BLaER1 (cell line): ENCODE results near the gene C3orf20.

Experiments
- H3K27ac ChIP-seq: shearing (Covaris generic); formaldehyde crosslinking; 2 replicates; pipeline ENCODE4 v1.8.1; 2022
- H3K27me3 ChIP-seq: shearing (Covaris generic); formaldehyde crosslinking; 2 replicates; pipeline ENCODE4 v1.8.1; 2022
- H3K36me3 ChIP-seq: shearing (Covaris generic); formaldehyde crosslinking; 2 replicates; pipeline ENCODE4 v1.8.1; 2022
- H3K4me1 ChIP-seq: shearing (Covaris generic); formaldehyde crosslinking; 2 replicates; pipeline ENCODE4 v1.8.1; 2022
- H3K4me2 ChIP-seq: shearing (Covaris generic); formaldehyde crosslinking; 2 replicates; pipeline ENCODE4 v1.8.1; 2022
- H3K4me3 ChIP-seq: shearing (Covaris generic); formaldehyde crosslinking; 2 replicates; pipeline ENCODE4 v1.8.1; 2022
- H3K9ac ChIP-seq: shearing (Covaris generic); formaldehyde crosslinking; 2 replicates; pipeline ENCODE4 v1.8.1; 2022
- H3K9me3 ChIP-seq: shearing (Covaris generic); formaldehyde crosslinking; 2 replicates; pipeline ENCODE4 v1.8.1; 2022
- H4K20me1 ChIP-seq: shearing (Covaris generic); formaldehyde crosslinking; 2 replicates; pipeline ENCODE4 v1.8.1; 2022
- Cebpa-rat ChIP-seq: shearing (Covaris generic); IDR thresholded peaks from 2 replicates; pipeline ENCODE4 v1.8.1; 2022

The C3orf20 gene

DNA sequence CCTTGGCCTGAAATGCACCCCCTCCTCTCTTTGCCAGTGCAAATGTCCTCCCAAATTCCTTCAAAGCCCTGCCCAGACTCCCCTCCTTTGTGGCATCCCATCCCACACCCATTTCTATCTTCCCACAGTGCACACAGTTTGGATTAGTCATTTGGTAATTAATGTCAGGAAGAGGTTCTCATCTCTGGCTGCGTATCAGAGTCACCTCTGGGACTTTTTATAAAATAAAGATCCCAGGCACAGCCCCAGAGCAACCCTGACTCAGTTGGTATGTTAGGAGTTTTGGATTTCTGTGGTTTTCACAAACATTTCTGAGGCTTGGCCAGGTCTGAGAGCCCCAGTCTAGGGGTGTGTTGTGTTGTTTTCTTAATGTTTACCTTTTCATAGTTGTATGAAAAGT, 41.6 kb downstream of the C3orf20 start:
- no peak for TF ChIP-seq Cebpa-rat
- Histone ChIP-seq H3K4me3 (no peak overlapping the region), H3K27me3 (no peaks in the 10 kb centered on the region), H3K4me1 (no peaks in the 10 kb centered on the region), H3K9ac (no peak overlapping the region), H4K20me1 (no peaks in the 10 kb centered on the region), H3K9me3 (peaks cover 8% of the 10 kb centered on the region; the same call in 1 of the 2 replicates), H3K36me3 (no peaks in the 10 kb centered on the region), H3K4me2 (no peak overlapping the region), H3K27ac (no peak overlapping the region)

DNA sequence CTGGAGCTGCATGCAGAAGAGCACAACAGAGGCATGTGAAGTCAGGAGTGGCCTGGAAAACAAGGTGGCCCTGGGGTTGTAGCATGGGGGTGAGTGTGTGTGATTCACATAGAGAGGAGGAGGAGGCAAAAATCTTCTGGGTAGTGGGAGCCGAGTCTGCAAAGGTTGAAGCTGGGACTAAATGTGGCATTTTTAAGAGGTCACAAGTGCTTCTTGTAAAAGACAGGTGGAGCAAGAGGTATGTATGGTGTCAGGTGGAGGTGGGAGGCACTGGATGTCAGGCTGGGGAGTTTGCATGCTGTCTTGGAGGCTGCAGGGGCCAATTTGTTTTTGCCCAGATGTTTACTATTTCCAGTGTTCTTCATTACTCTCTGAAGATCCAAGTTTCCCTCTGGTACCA, 42.4 kb downstream of the C3orf20 start:
- Histone ChIP-seq H3K9me3 (peaks cover 8% of the 10 kb centered on the region; the same call in 1 of the 2 replicates), H3K4me2 (no peak overlapping the region), H3K36me3 (no peaks in the 10 kb centered on the region), H3K9ac (no peak overlapping the region), H3K27me3 (no peaks in the 10 kb centered on the region), H3K4me1 (no peaks in the 10 kb centered on the region), H3K4me3 (no peak overlapping the region), H3K27ac (no peak overlapping the region), H4K20me1 (no peaks in the 10 kb centered on the region)
- no peak for TF ChIP-seq Cebpa-rat

DNA sequence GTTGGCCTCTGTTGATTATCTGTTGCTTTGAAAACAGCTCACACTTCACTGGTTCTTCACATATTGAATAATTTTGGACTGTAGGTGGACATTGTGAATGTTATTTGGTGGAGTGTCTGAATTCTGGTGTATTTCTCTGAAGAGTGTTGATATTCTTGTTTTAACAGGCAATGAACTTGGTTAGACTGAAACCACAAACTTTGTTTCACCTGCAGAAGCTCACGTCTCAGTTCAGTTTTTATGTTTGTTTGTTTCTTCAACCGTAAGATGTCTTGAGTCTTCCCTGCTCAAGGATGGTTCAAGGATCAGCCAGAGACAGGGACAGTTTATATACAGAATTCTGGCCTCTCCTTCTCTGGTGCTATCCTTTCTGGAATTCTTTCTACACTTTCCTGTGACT, 43.6 kb downstream of the C3orf20 start:
- TF ChIP-seq Cebpa-rat = no peak
- Histone ChIP-seq H3K4me2 (no peak overlapping the region), H3K27me3 (no peaks in the 10 kb centered on the region), H3K9me3 (no peaks in the 10 kb centered on the region), H3K27ac (no peak overlapping the region), H3K9ac (no peak overlapping the region), H3K4me1 (no peaks in the 10 kb centered on the region), H4K20me1 (no peaks in the 10 kb centered on the region), H3K4me3 (no peak overlapping the region), H3K36me3 (no peaks in the 10 kb centered on the region)

DNA sequence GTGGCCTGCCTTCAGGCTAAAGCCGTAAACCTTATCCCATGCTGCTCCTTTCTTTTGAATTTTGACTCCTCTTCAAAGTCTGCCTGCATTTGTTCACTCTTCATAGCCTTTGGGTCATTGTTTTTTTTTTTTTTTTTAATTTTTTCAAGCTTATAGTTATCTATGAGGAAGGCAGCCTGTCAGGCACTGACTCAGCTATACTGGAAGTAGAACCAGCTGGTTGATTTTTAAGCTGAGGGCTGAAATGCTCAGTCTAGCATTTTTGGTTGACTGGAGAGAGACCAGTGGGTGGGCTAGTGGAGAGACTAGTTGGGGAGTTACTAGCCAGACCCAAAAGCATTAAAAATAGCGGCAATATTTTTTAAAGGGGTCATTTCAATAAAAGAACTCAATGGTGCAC, 44.1 kb downstream of the C3orf20 start:
- Histone ChIP-seq H3K9ac (no peak overlapping the region), H3K27ac (no peak overlapping the region), H3K36me3 (no peaks in the 10 kb centered on the region), H3K4me1 (no peaks in the 10 kb centered on the region), H3K9me3 (no peaks in the 10 kb centered on the region), H3K4me3 (no peak overlapping the region), H3K4me2 (no peak overlapping the region), H3K27me3 (no peaks in the 10 kb centered on the region), H4K20me1 (no peaks in the 10 kb centered on the region)
- TF ChIP-seq Cebpa-rat = no peak

DNA sequence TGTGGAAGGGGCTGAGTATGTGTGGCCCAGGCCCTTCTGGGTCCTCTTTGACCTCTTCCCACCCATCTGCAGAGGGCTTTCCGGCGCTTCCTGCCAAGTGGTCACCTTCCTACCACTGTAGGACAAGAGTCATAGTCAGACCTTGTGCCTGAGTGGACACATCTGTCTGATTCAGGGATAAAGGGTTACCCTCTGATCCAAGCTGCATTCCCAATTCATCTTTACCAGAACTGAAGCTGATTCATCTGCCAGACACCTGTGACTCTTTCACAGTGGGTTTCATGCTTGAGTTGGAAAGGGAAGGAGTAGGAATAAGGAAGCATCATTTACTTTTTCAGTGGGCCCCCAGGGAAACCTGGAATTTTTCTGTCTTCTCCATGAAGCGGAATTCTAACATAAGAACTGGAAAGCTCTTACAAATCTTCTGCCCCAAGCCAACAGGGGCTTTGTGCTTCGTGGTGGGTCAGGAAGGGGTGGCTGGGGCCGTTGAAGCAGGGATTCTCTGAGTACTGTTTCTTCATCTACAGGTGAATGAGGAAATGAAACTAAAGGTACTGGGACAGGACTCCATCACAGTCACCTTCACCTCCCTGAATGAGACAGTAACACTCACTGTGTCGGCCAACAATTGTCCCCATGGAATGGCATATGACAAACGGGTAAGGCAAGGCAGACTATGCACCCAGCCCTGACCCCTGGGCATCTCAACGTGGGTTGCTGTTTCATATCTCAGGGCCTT, 46.4 kb downstream of the C3orf20 start:
- H3K4me3 ChIP-seq = no peak overlapping the region
- no peak overlapping the region for H3K27ac ChIP-seq
- no peaks in the 10 kb centered on the region for H3K36me3 ChIP-seq
- no peaks in the 10 kb centered on the region for H4K20me1 ChIP-seq
- no peaks in the 10 kb centered on the region for H3K27me3 ChIP-seq
- H3K4me1 ChIP-seq = no peaks in the 10 kb centered on the region
- TF ChIP-seq Cebpa-rat = no peak
- no peak overlapping the region for H3K4me2 ChIP-seq
- no peaks in the 10 kb centered on the region for H3K9me3 ChIP-seq
- no peak overlapping the region for H3K9ac ChIP-seq

DNA sequence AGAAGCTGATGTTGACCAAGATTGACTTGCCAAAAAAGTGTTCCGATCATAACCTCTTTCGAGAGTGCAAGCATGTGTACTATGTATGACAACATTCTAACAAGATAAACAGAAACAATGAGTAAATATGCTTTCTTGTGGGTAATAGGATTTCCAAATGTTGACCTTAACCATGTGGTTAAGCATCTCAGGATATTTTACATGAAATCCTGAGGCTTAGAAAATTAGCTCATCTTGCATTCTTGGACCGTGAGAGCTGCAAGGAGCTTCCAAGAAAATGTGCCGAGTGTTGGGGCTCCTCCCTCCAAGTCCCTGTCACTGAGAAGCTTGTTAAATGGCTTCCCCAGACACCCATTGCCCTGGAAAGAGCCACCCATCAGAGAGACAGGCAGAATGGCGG, 50.1 kb downstream of the C3orf20 start:
- TF ChIP-seq Cebpa-rat = no peak
- Histone ChIP-seq H4K20me1 (no peaks in the 10 kb centered on the region), H3K27ac (no peak overlapping the region), H3K4me2 (no peak overlapping the region), H3K4me1 (peaks cover 7% of the 10 kb centered on the region; the same call in 1 of the 2 replicates), H3K9me3 (no peaks in the 10 kb centered on the region), H3K36me3 (no peaks in the 10 kb centered on the region), H3K27me3 (no peaks in the 10 kb centered on the region), H3K4me3 (no peak overlapping the region), H3K9ac (no peak overlapping the region)

DNA sequence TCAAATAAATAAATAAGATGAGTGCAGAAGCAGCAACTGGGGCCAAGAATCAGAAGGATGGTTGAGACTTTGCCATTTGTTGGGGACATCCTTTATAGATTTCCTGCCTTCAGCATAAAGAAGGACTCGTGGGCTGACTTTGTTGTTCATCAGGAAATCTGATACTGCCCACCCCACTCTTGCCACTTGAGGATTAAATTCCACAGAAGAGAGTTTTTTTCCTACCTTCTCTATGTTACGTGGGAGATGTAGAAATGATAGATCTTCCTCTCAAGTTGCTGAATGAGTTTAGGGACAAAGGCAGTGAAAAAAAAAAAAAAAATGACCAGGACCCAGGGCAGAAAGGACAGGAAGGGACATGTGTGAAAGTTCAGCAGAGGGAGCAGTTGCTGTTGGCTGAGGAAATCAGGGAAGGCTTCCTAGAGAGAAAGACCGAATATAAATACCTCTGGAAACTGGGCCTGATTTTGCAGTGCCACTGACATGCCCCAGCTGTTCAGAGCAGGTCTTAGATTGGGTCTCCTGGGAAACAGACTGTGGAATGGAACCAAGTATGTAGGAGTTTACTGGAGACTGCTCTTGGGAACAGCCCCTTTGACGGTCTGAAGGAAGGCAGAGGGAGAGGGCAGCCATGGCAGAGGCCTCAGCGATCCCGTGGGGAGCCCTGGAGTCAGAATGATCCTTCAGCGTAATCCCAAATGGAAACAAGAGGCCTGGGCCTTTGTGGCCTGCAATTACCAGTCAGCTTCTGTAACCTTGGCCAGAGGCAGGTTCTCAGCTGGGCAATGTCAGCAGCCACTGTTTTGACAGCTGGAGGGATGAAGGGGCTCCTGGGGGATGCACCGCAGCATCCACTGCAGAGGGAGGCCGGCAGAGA, 50.9 kb downstream of the C3orf20 start:
- Histone ChIP-seq H3K27ac (no peak overlapping the region), H3K9ac (no peak overlapping the region), H4K20me1 (no peaks in the 10 kb centered on the region), H3K27me3 (no peaks in the 10 kb centered on the region), H3K4me2 (no peak overlapping the region), H3K4me3 (no peak overlapping the region), H3K9me3 (no peaks in the 10 kb centered on the region), H3K36me3 (no peaks in the 10 kb centered on the region), H3K4me1 (peaks cover 7% of the 10 kb centered on the region; the same call in 1 of the 2 replicates)
- TF ChIP-seq Cebpa-rat = no peak

DNA sequence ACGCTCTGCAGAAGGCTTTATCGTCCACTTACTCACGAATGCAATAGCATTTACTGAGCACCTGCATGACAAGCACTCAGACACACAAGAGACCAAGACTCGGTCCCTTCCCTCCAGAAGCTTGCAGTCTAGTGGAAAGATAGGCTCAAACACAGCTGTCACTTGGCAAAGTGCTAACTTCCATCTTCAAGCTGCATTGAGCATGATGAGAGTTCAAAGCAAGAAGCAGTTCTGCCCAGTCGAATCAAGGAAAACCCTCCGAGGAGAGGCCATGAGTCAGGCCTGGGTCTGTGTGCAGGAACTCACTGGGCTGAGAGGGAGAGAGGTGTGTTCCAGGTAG, 51.5 kb downstream of the C3orf20 start:
- Histone ChIP-seq H3K4me3 (no peak overlapping the region), H3K4me2 (no peak overlapping the region), H3K36me3 (no peaks in the 10 kb centered on the region), H4K20me1 (no peaks in the 10 kb centered on the region), H3K9ac (no peak overlapping the region), H3K27ac (no peak overlapping the region), H3K9me3 (no peaks in the 10 kb centered on the region), H3K27me3 (no peaks in the 10 kb centered on the region), H3K4me1 (peaks cover 7% of the 10 kb centered on the region; the same call in 1 of the 2 replicates)
- TF ChIP-seq Cebpa-rat = no peak

DNA sequence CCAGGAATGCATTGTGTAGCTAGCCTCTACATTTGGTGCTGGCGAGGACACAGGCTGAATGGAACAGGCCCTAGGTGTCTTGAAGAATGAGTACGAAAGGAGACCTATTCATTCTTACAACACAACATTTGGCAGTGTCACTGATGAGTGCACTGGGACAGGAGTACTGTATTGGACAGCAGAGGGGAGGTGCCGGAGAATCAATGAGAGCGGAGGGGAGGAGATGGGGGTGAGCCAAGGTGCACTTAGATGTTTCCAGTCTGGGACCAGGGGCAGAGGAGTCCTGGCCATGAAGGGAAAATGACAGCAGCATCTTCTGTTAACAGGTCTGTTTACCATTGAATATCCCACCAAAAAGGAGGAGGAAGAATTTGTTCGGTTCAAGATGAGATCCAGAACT, 53.2 kb downstream of the C3orf20 start:
- no peak for TF ChIP-seq Cebpa-rat
- H3K4me2 ChIP-seq = no peak overlapping the region
- no peak overlapping the region for H3K9ac ChIP-seq
- H3K9me3 ChIP-seq = no peaks in the 10 kb centered on the region
- H3K27me3 ChIP-seq = no peaks in the 10 kb centered on the region
- no peaks in the 10 kb centered on the region for H3K36me3 ChIP-seq
- no peak overlapping the region for H3K4me3 ChIP-seq
- H4K20me1 ChIP-seq = no peaks in the 10 kb centered on the region
- peaks cover 7% of the 10 kb centered on the region; the same call in 1 of the 2 replicates for H3K4me1 ChIP-seq
- no peak overlapping the region for H3K27ac ChIP-seq

DNA sequence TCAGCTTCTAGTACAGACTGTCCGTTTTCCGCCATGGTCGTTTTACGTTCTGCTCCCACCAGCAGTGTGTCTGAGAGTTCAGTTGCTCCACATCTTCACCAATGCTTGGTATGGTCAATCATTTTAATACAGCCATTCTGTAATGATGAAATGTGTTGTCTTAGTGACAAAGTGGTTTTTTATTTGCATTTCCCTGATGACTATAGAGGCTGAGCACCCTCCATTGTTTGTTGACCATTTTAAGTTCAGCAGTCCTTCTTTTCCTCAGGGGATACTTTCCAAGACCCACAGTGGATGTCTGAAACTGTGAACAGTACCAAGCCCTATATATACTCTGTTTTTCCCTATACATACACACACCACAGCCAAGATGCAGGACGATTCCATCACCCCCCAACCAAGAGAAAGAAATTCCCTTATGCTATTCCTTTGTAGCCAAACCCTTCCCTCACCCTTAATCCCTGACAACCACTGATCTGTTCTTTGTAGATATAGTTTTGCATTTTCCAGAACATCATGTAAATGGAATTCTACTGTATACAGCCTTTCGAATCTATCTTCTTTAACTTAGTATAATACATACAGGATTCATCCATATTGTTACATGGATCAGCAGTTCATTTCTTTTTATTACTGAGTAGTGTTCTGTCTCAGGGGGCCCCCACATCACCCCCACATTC, 55.9 kb downstream of the C3orf20 start:
- no peaks in the 10 kb centered on the region for H4K20me1 ChIP-seq
- no peak overlapping the region for H3K27ac ChIP-seq
- no peak for TF ChIP-seq Cebpa-rat

More for the DNA sequence above, 55.9 kb downstream of the C3orf20 start:
- Histone ChIP-seq H3K4me3 (no peak overlapping the region), H3K36me3 (no peaks in the 10 kb centered on the region), H3K27me3 (no peaks in the 10 kb centered on the region), H3K4me1 (peaks cover 7% of the 10 kb centered on the region; the same call in 1 of the 2 replicates), H3K9ac (no peak overlapping the region), H3K4me2 (no peak overlapping the region), H3K9me3 (no peaks in the 10 kb centered on the region)
